GM21717 (cell line): Measurements from ENCODE around the gene TCF19.
"Not testable (repeated sequence)": the region's sequence is repeated elsewhere in the genome, so short reads cannot be mapped to it uniquely, and the experiment has no call there.

Source experiments
- ATAC-seq: cut with Tn5 transposase; IDR thresholded peaks from one replicate; pipeline ENCODE4 v1.9.1; 2021; ENCODE audit warnings: mild to moderate bottlenecking, moderate library complexity; ENCODE audit not compliant: unreplicated experiment

TCF19 gene

GRCh38 chr6:31178143-31179041 is 20.0 kb downstream of the TCF19 start:
- ATAC-seq = no peak

GRCh38 chr6:31179042-31179386 is 20.6 kb downstream of the TCF19 start:
- no peak for ATAC-seq

- ATAC-seq = no peak
Observed at GRCh38 chr6:31179896-31180295, 21.5 kb downstream of the TCF19 start.

GRCh38 chr6:31180500-31180899 is 22.1 kb downstream of the TCF19 start:
- no peak for ATAC-seq

- not testable (repeated sequence) for ATAC-seq
Observed at GRCh38 chr6:31183287-31183686, 24.9 kb downstream of the TCF19 start.

GRCh38 chr6:31183859-31184258 is 25.5 kb downstream of the TCF19 start:
- ATAC-seq = not testable (repeated sequence)

- ATAC-seq = not testable (repeated sequence)
Observed at GRCh38 chr6:31185695-31186051, 27.3 kb downstream of the TCF19 start.

GRCh38 chr6:31186052-31186734 is 27.8 kb downstream of the TCF19 start:
- no peak for ATAC-seq

- no peak for ATAC-seq
Observed at GRCh38 chr6:31187780-31188194, 29.4 kb downstream of the TCF19 start.

GRCh38 chr6:31189223-31189622 is 30.8 kb downstream of the TCF19 start:
- ATAC-seq = not testable (repeated sequence)

- ATAC-seq = peak; percentile 49
Observed at GRCh38 chr6:31190488-31190887, 32.1 kb downstream of the TCF19 start.

GRCh38 chr6:31192431-31193105 is 34.2 kb downstream of the TCF19 start:
- not testable (repeated sequence) for ATAC-seq

GRCh38 chr6:31193206-31193605 is 34.8 kb downstream of the TCF19 start:
- ATAC-seq = no peak

GRCh38 chr6:31194061-31194834 is 35.9 kb downstream of the TCF19 start:
- ATAC-seq = no peak

- not testable (repeated sequence) for ATAC-seq
Observed at GRCh38 chr6:31195308-31195979, 37.1 kb downstream of the TCF19 start.

- ATAC-seq = not testable (repeated sequence)
Observed at GRCh38 chr6:31196251-31197022, 38.0 kb downstream of the TCF19 start.

- ATAC-seq = peak; percentile 40
Observed at GRCh38 chr6:31197559-31198305, 39.3 kb downstream of the TCF19 start.

- not testable (repeated sequence) for ATAC-seq
Observed at GRCh38 chr6:31199105-31199452, 40.7 kb downstream of the TCF19 start.
